Measurements from ENCODE around the gene KCNH5.
"Not testable (repeated sequence)": the region's sequence is repeated elsewhere in the genome, so short reads cannot be mapped to it uniquely, and the experiment has no call there.

KCNH5 gene

GRCh38 chr14:62882967-62883366 lies 162.3 kb downstream of the KCNH5 start:
- no peaks in the 10 kb centered on the region for H3K9me3 ChIP-seq (ENCODE audit: insufficient read depth, low read depth, low read length)
- H3K27me3 ChIP-seq (ENCODE audit: insufficient read depth, low read length, poor library complexity, severe bottlenecking): no peaks in the 10 kb centered on the region
- H3K4me3 ChIP-seq (ENCODE audit: low read length, poor library complexity, severe bottlenecking): no peak overlapping the region
- H3F3A ChIP-seq (ENCODE audit: low read depth): no peaks in the 10 kb centered on the region
- no peak for TF ChIP-seq EZH2phosphoT487 (IDR thresholded peaks at IDR 0.05; ENCODE audit: borderline replicate concordance)
- TF ChIP-seq, protein P1, sequence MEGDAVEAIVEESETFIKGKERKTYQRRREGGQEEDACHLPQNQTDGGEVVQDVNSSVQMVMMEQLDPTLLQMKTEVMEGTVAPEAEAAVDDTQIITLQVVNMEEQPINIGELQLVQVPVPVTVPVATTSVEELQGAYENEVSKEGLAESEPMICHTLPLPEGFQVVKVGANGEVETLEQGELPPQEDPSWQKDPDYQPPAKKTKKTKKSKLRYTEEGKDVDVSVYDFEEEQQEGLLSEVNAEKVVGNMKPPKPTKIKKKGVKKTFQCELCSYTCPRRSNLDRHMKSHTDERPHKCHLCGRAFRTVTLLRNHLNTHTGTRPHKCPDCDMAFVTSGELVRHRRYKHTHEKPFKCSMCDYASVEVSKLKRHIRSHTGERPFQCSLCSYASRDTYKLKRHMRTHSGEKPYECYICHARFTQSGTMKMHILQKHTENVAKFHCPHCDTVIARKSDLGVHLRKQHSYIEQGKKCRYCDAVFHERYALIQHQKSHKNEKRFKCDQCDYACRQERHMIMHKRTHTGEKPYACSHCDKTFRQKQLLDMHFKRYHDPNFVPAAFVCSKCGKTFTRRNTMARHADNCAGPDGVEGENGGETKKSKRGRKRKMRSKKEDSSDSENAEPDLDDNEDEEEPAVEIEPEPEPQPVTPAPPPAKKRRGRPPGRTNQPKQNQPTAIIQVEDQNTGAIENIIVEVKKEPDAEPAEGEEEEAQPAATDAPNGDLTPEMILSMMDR (conservative IDR thresholded peaks at IDR 0.05; ENCODE audit: low read length): no peak
- H2AFZ ChIP-seq (ENCODE audit: low read length): no peak overlapping the region
- H3K79me2 ChIP-seq (ENCODE audit: insufficient read depth, low read length): no peaks in the 10 kb centered on the region
- H3K9me2 ChIP-seq (replicated peaks; ENCODE audit: low read depth, low read length): no peaks in the 10 kb centered on the region
- no peaks in the 10 kb centered on the region for H3K4me1 ChIP-seq (ENCODE audit: insufficient read depth, low read length, poor library complexity, severe bottlenecking)
- no peak overlapping the region for H3K9ac ChIP-seq (ENCODE audit: low read depth, low read length, poor library complexity, severe bottlenecking)
- no peak overlapping the region for H3K4me2 ChIP-seq (ENCODE audit: low read depth, low read length, poor library complexity, severe bottlenecking)
- no peaks in the 10 kb centered on the region for H3K36me3 ChIP-seq (ENCODE audit: insufficient read depth, low read length)
- no peaks in the 10 kb centered on the region for H4K20me1 ChIP-seq (ENCODE audit: insufficient read depth, low read length, poor library complexity, severe bottlenecking)

GRCh38 chr14:62866376-62866775 lies 178.9 kb downstream of the KCNH5 start:
- Histone ChIP-seq H3K4me2 (ENCODE audit: low read depth, low read length, poor library complexity, severe bottlenecking) (no peak overlapping the region), H3K9me3 (ENCODE audit: insufficient read depth, low read depth, low read length) (peaks cover 3% of the 10 kb centered on the region; the same call in 1 of the 2 replicates), H3K36me3 (ENCODE audit: insufficient read depth, low read length) (no peaks in the 10 kb centered on the region), H3K9me2 (replicated peaks; ENCODE audit: low read depth, low read length) (no peaks in the 10 kb centered on the region), H3K27me3 (ENCODE audit: insufficient read depth, low read length, poor library complexity, severe bottlenecking) (no peaks in the 10 kb centered on the region), H3K79me2 (ENCODE audit: insufficient read depth, low read length) (no peaks in the 10 kb centered on the region), H3K9ac (ENCODE audit: low read depth, low read length, poor library complexity, severe bottlenecking) (no peak overlapping the region), H3K4me3 (ENCODE audit: low read length, poor library complexity, severe bottlenecking) (no peak overlapping the region), H3K4me1 (ENCODE audit: insufficient read depth, low read length, poor library complexity, severe bottlenecking) (no peaks in the 10 kb centered on the region), H4K20me1 (ENCODE audit: insufficient read depth, low read length, poor library complexity, severe bottlenecking) (no peaks in the 10 kb centered on the region), H2AFZ (ENCODE audit: low read length) (no peak overlapping the region), H3F3A (ENCODE audit: low read depth) (no peaks in the 10 kb centered on the region)
- TF ChIP-seq EZH2phosphoT487 (IDR thresholded peaks at IDR 0.05; ENCODE audit: borderline replicate concordance): no peak
- TF ChIP-seq, protein P1 (conservative IDR thresholded peaks at IDR 0.05; ENCODE audit: low read length): no peak

DNA sequence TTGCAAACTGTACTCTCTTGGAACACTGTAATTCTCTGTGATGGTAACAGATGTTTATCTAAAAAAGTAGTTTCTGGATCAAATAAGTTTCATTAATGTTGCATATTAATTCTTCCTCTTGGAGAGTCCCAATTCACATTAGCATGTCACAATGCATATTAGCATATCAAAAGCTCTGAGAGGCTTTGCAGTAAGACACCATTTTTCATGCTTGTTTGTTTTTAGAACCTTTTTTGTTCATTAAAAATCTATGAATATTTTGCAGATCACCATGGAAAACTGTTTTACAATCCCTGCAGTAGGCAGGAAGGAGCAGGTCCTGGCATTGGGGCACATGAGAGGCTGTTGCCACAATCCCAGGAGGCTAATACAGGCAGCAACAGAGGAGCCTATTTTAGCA lies 180.7 kb downstream of the KCNH5 start:
- H3F3A ChIP-seq (ENCODE audit: low read depth): no peaks in the 10 kb centered on the region
- H3K4me1 ChIP-seq (ENCODE audit: insufficient read depth, low read length, poor library complexity, severe bottlenecking): no peaks in the 10 kb centered on the region
- H3K36me3 ChIP-seq (ENCODE audit: insufficient read depth, low read length): no peaks in the 10 kb centered on the region
- H3K9ac ChIP-seq (ENCODE audit: low read depth, low read length, poor library complexity, severe bottlenecking): no peak overlapping the region
- no peaks in the 10 kb centered on the region for H4K20me1 ChIP-seq (ENCODE audit: insufficient read depth, low read length, poor library complexity, severe bottlenecking)
- no peak for TF ChIP-seq EZH2phosphoT487 (IDR thresholded peaks at IDR 0.05; ENCODE audit: borderline replicate concordance)
- TF ChIP-seq, protein P1 (conservative IDR thresholded peaks at IDR 0.05; ENCODE audit: low read length): no peak
- H2AFZ ChIP-seq (ENCODE audit: low read length): no peak overlapping the region
- no peaks in the 10 kb centered on the region for H3K27me3 ChIP-seq (ENCODE audit: insufficient read depth, low read length, poor library complexity, severe bottlenecking)
- H3K4me2 ChIP-seq (ENCODE audit: low read depth, low read length, poor library complexity, severe bottlenecking): no peak overlapping the region
- no peaks in the 10 kb centered on the region for H3K79me2 ChIP-seq (ENCODE audit: insufficient read depth, low read length)
- H3K9me3 ChIP-seq (ENCODE audit: insufficient read depth, low read depth, low read length): no peaks in the 10 kb centered on the region
- H3K9me2 ChIP-seq (replicated peaks; ENCODE audit: low read depth, low read length): no peaks in the 10 kb centered on the region
- H3K4me3 ChIP-seq (ENCODE audit: low read length, poor library complexity, severe bottlenecking): no peak overlapping the region

DNA sequence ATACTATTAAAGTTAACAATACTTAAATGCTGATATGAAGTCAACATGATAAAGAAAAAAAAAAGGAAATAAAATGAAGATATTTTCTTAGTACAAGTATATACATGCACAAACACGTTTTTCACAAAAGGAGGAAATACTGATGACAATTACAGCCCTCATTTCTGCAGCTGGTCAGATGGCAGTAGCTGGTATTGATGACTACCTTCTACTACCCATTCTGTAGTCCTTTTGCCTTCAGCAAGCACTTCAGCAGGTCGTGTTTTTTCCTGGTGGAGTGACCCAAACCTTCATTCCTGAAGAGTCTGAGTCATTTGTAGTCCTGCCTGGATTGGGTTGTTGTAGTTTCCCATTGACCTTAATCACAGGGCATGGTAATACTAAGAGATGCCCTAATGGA lies 187.2 kb downstream of the KCNH5 start:
- H3K9ac ChIP-seq (ENCODE audit: low read depth, low read length, poor library complexity, severe bottlenecking); H3F3A ChIP-seq (ENCODE audit: low read depth): not testable (repeated sequence)

More for the DNA sequence above, 187.2 kb downstream of the KCNH5 start:
- H3K4me1 ChIP-seq (ENCODE audit: insufficient read depth, low read length, poor library complexity, severe bottlenecking); H3K4me2 ChIP-seq (ENCODE audit: low read depth, low read length, poor library complexity, severe bottlenecking); H3K9me2 ChIP-seq (replicated peaks; ENCODE audit: low read depth, low read length); H3K27me3 ChIP-seq (ENCODE audit: insufficient read depth, low read length, poor library complexity, severe bottlenecking); H4K20me1 ChIP-seq (ENCODE audit: insufficient read depth, low read length, poor library complexity, severe bottlenecking); H3K9me3 ChIP-seq (ENCODE audit: insufficient read depth, low read depth, low read length); H2AFZ ChIP-seq (ENCODE audit: low read length); H3K4me3 ChIP-seq (ENCODE audit: low read length, poor library complexity, severe bottlenecking); H3K36me3 ChIP-seq (ENCODE audit: insufficient read depth, low read length); H3K79me2 ChIP-seq (ENCODE audit: insufficient read depth, low read length): not testable (repeated sequence)
